ENCODE data around the gene GRID2. TPM values are rescaled to one million over a fixed set of nuclear protein-coding genes. Genes with fewer than 3 reads are reported as not detected.

GRID2 gene
- total and polyA plus RNA-seq, 9 of the 15 experiments (the other 6 are each of a cell fraction or from before 2014, with no cell fraction given), result 0.04 TPM; not detected in 7

DNA sequence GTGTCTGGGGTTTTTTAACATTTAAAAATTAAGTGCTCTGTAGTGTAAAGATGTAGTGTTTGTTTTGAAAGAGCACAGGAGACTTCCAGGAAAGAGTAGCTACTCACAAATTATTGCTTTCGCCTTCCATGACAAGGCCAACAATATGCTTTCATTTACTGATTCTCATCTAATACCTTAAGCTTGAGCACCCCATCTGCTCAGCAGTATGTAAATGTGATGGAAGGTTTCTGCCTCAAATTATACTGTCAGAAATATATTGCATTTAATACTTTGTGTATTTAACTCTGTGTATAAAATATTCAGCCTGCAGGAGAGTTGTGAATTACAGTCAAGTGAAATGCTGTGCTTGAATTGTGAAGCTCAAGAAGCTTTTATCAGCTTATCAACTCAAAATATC, 1228.5 kb downstream of the GRID2 start:
- no peaks in the 10 kb centered on the region for H3K27me3 ChIP-seq (ENCODE audit: control insufficient read depth in 2 of 2, insufficient read depth in 2 of 2, low read length in 2 of 2)
- BruUV-seq (replicated peaks), result no TSS peak
- H3K9me3 ChIP-seq (replicated peaks; ENCODE audit: control insufficient read depth, insufficient read depth, low read depth, low read length), result 0 out of 2 replicates have a peak, but pooled peaks cover 1% of the 10 kb centered on the region
- WGBS (ENCODE audit: insufficient coverage, low coverage, missing lambda C conversion rate), result 0% methylated on average over 1 of the region's 1 CpG
- H2AFZ ChIP-seq (ENCODE audit: low read depth, low read length), result no peak overlapping the region
- TF ChIP-seq ILK (tag; IDR thresholded peaks at IDR 0.05; ENCODE audit: borderline replicate concordance, low read depth) (no peak), TRIM24 (IDR thresholded peaks at IDR 0.05) (no peak), OTX1 (CRISPR knock-in tag; IDR thresholded peaks at IDR 0.05) (no peak), ZFX (CRISPR knock-in tag; IDR thresholded peaks at IDR 0.05) (no peak), ZBTB7A (IDR thresholded peaks at IDR 0.05; ENCODE audit: borderline replicate concordance, control insufficient read depth, low read depth, low read length) (no peak), MCM3 (IDR thresholded peaks at IDR 0.05) (no peak), PCBP1 (IDR thresholded peaks at IDR 0.05; ENCODE audit: low read depth, low read length, poor library complexity, severe bottlenecking) (no peak)
- DNase-seq (ENCODE audit: extremely low read depth in 1 of 4, low spot score in 3 of 4) (no peak), FAIRE-seq (no peak), ATAC-seq (no peak)
- no peak overlapping the region for H3K9ac ChIP-seq (ENCODE audit: insufficient read depth in 1 of 2, low read depth in 2 of 2, low read length in 2 of 2)
- H3K4me1 ChIP-seq (replicated peaks in 1 of 2; ENCODE audit: control insufficient read depth in 2 of 2, insufficient read depth in 2 of 2, low read length in 2 of 2), result no peaks in the 10 kb centered on the region
- CTCF ChIA-PET (ENCODE audit: low intra/inter-chr PET ratio), result no interaction called here
- no peak overlapping the region for H3K4me3 ChIP-seq
- no peaks in the 10 kb centered on the region for H3K36me3 ChIP-seq (ENCODE audit: control insufficient read depth, insufficient read depth, low read length)
- H3K79me2 ChIP-seq (ENCODE audit: control insufficient read depth, insufficient read depth, low read length), result no peaks in the 10 kb centered on the region
- H4K20me1 ChIP-seq (replicated peaks; ENCODE audit: control insufficient read depth, insufficient read depth, low read length), result no peaks in the 10 kb centered on the region
- no peak overlapping the region for H3K4me2 ChIP-seq (ENCODE audit: insufficient read depth, low read length)
- POLR2A ChIA-PET, result no interaction called here
- in situ Hi-C loops (cut with MboI) (no loop called here), intact Hi-C loops (cut with micrococcal nuclease) (no loop called here)
- no peak overlapping the region for H3K27ac ChIP-seq (ENCODE audit: extremely low read depth, low read depth, low read length)
- no peaks in the 10 kb centered on the region for H3K9me1 ChIP-seq (ENCODE audit: control insufficient read depth, insufficient read depth, low read length)

DNA sequence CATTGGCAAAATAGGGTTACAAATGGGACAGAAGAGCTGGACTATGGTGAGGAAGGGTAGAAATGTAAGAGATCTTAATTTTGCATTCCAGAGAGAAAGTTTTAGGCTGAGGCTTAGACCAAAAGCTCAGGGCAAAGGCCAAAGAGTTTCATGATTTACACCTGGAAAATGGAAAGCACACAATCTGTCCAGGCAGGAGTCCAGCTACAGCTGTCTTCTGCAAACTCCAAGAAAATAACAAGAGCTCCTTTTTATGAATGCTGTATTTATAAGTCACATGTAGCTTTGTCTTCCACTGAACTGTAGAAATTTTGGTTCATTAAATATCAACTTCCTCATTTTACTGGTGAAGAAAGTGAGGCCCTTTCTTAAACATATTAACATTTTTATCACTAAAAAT, 1236.8 kb downstream of the GRID2 start:
- no peaks in the 10 kb centered on the region for H3K27me3 ChIP-seq (ENCODE audit: control insufficient read depth in 2 of 2, insufficient read depth in 2 of 2, low read length in 2 of 2)
- no peaks in the 10 kb centered on the region for H3K9me1 ChIP-seq (ENCODE audit: control insufficient read depth, insufficient read depth, low read length)
- no peak for FAIRE-seq
- H3K27ac ChIP-seq (ENCODE audit: extremely low read depth, low read depth, low read length), result no peak overlapping the region
- ATAC-seq, result no peak
- no peaks in the 10 kb centered on the region for H3K36me3 ChIP-seq (ENCODE audit: control insufficient read depth, insufficient read depth, low read length)
- H3K9me3 ChIP-seq (replicated peaks; ENCODE audit: control insufficient read depth, insufficient read depth, low read depth, low read length), result 0 out of 2 replicates have a peak, but pooled peaks cover 1% of the 10 kb centered on the region
- no peak overlapping the region for H2AFZ ChIP-seq (ENCODE audit: low read depth, low read length)
- CTCF ChIA-PET (ENCODE audit: low intra/inter-chr PET ratio), result no interaction called here
- no peak overlapping the region for H3K4me3 ChIP-seq
- H3K79me2 ChIP-seq (ENCODE audit: control insufficient read depth, insufficient read depth, low read length), result no peaks in the 10 kb centered on the region
- in situ Hi-C loops (cut with MboI) (no loop called here), intact Hi-C loops (cut with micrococcal nuclease) (no loop called here)
- H4K20me1 ChIP-seq (replicated peaks; ENCODE audit: control insufficient read depth, insufficient read depth, low read length), result no peaks in the 10 kb centered on the region
- TF ChIP-seq PHB (CRISPR knock-in tag; IDR thresholded peaks at IDR 0.05) (no peak), ZNF830 (CRISPR knock-in tag; IDR thresholded peaks at IDR 0.05) (no peak), GATAD2A (IDR thresholded peaks at IDR 0.05) (no peak), ZNF76 (CRISPR knock-in tag; IDR thresholded peaks at IDR 0.05; ENCODE audit: borderline replicate concordance) (no peak), DIDO1 (tag; IDR thresholded peaks at IDR 0.05; ENCODE audit: low read depth) (no peak), ETV1 (tag; conservative IDR thresholded peaks at IDR 0.05; ENCODE audit: low read depth) (no peak), ZKSCAN1 (IDR thresholded peaks at IDR 0.05; ENCODE audit: low read depth, low read length) (no peak), ZFPM2 (CRISPR knock-in tag; IDR thresholded peaks at IDR 0.05) (no peak), ZNF324 (CRISPR knock-in tag; IDR thresholded peaks at IDR 0.05) (no peak), ZKSCAN8 (CRISPR knock-in tag; IDR thresholded peaks at IDR 0.05) (no peak), ZNF384 (IDR thresholded peaks at IDR 0.05; ENCODE audit: low read depth, low read length) (no peak)
- DNase-seq (ENCODE audit: extremely low read depth in 1 of 4, low spot score in 3 of 4), result no peak
- no peak overlapping the region for H3K4me2 ChIP-seq (ENCODE audit: insufficient read depth, low read length)
- POLR2A ChIA-PET, result no interaction called here
- no peak overlapping the region for H3K9ac ChIP-seq (ENCODE audit: insufficient read depth in 1 of 2, low read depth in 2 of 2, low read length in 2 of 2)
- BruUV-seq (replicated peaks), result no TSS peak
- H3K4me1 ChIP-seq (replicated peaks in 1 of 2; ENCODE audit: control insufficient read depth in 2 of 2, insufficient read depth in 2 of 2, low read length in 2 of 2), result no peaks in the 10 kb centered on the region
